GM20431 (cell line): ENCODE data around the gene GABRB1.

Experiments
- in situ Hi-C: fragments of 300-500 bp; cut with MseI, MboI; formaldehyde crosslinking; loops from one replicate; pipeline ENCODE4 v1.15.0; 2020; ENCODE audit warnings: low sequenced_read_pairs; ENCODE audit not compliant: unreplicated experiment

GABRB1 gene

DNA sequence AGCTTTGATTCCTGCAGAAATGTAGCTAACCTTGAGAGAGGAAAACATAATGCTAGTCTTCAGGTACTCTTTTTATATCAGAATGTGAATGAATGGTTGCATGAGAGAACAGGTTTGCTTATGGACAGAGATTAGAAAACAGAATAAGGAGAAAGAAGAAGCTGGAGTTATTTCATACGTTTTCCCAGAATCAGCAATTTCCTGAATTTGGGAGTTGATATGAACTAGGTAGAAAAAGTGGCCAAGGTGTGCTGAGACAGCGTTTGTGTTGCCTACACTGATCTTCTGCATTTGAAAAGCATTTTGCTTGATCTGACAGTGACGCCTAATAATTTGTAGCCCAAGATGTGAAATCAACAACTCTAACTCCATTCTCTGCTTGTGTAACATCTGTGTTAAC lies 12.5 kb downstream of the GABRB1 start:
- in situ Hi-C loops = loop anchor here (25.0 kb wide), 1 partner anchor 107 kb away; no protein-coding TSS in a partner anchor

DNA sequence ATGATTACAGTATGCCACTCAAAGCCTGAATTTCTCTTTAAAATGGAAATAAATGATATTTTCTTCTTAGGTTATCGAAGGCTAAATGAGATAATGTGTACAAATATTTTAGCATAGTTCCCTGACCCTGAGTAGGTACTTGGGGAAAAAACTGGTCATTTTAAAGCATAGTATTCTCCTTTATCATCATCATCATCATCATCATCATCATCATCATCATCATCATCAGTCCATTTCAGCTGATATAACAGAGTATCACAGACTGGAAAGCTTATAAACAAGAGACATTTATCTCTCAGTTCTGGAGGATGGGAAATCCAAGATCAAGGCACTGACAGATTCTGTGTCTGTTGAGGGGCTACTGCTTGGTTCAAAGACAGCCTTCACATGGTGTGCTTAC lies 13.9 kb downstream of the GABRB1 start:
- in situ Hi-C loops = loop anchor here (25.0 kb wide), 1 partner anchor 108 kb away; no protein-coding TSS in a partner anchor

DNA sequence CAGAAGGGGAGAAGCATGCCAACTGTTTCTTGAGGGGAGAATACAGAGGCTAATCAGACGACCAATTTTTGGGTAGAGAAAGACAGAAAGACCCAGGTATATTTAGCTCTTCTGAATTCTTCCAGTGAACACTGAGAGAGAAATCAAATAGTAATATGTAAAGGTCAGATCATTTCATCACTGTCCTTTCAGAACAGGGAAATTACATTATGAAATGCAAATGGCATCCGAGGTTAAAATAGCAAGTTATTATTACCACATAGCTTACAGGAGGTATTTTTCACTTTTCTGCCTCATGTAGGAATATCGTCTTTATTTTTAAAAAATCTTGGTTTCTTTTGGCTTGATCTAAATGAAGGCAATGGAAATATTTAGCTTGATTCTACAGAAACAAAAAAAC lies 18.0 kb downstream of the GABRB1 start:
- in situ Hi-C loops = loop anchor here (25.0 kb wide), 1 partner anchor 112 kb away; no protein-coding TSS in a partner anchor

DNA sequence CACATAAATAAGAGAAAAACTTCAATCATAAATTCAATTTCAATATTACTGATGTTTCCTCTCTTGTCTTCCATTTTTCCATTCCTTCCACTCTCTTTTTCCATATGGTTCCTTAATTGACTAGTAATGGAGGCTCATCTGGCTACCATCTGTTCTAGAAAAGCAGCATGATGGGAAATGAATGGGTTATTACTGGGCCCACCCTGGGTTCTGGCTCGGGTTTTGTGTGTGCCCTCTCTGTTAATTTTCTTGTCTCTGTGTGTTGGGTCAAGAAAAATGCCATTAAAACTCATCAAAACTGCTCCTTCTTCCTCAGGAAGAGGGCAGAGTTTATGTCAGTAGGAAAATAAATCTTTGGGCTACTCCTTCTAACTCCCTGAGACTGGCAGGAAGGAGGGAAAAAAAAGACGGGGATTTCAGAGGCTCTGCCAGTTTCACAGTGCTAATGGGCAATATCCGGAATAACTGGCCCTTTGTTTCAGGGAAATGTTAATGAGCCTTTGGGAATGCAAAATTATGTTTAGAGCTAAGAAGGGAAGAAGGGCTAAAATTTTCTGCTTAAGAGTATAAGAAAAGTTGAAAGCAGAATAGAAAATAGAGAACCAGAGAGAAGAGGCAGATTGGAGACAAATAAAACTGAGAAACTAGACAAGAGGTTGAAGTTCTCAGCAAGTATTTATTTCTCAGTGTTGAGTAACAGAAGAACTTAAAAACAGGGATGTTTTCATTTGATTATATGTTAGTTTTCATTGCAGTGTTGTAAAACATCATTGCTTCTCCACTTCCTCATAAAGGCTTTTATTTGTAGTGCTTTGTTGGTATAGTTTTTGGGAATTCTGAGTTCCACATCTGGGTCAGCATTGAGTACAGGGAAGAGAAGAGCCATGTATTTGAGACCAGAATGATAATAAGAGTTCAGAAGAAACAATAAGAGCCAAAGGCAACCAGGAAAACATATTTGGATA lies 19.7 kb downstream of the GABRB1 start:
- in situ Hi-C loops = no loop called here

DNA sequence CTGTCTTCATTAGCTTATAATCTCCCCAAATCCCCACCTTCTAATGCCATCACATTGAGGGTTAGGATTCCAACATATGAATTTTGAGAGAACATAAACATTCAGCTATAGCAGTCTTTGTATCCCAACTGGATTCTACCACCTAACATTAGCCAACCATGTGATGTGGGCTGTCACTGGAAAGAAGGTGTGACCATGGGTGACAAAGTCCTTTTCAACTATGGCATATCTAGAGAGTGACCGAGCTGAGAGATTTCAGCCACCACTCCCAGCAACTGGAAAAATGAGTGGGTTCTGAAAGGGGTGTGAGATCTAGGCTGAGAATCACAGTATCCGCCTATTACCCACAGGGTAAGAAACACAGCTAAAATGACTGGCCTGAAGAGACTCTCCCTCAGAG lies 22.1 kb downstream of the GABRB1 start:
- in situ Hi-C loops = no loop called here

DNA sequence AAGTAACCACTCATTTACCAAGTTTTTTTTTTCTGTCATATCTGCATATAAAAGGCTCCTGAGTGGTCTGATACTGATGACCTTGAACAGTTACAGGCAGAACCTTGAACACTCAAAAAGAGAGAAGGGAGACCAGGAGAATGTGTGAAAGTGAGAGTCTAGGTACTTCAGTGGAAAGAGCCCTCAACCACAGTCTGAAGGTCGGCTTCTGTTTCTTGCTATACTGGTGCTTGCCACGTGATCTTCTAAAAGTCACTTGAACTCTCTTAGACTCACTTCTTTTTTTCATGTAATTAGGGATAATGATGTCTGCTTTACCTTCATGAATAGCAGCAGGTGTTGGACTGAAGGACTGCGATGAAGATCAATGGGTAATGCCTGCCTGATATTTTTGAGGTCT lies 22.8 kb downstream of the GABRB1 start:
- in situ Hi-C loops = no loop called here

DNA sequence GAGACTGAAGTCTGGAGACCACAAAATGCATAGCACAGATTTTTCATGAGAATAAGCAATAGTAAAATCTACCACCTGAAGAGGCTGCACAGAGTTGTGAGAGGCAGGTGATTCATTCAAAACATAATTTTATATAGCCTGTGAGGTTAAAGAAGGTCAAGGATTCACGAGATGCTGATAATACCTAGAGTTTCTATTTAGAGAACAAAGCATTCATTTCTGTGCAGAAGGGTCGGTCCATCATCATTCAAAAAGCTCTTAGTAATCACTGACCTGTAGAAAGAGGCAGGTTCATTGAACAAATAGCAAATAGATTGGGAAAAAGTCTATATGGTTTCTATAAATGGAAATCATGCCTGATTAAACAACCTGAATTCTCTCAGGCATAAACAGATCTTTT lies 26.6 kb downstream of the GABRB1 start:
- in situ Hi-C loops = no loop called here

DNA sequence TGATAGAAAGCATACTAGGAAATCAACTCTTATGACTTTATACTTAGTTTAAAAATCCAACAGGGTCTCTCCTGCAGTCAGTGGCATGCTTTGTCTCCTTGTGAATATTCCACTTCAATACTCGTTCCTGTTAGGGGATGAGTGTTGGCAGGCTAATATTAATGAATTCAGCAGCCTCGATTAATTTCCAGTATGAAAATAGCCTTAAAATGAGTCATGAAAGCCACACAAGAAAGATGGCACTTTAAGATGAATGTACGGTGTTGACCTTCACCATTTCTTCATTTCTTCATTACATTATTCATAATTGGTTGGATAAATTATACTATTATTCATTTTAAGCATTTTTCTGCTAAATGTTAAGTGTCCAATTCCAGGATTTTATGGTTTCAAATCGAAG lies 29.2 kb downstream of the GABRB1 start:
- in situ Hi-C loops = no loop called here

DNA sequence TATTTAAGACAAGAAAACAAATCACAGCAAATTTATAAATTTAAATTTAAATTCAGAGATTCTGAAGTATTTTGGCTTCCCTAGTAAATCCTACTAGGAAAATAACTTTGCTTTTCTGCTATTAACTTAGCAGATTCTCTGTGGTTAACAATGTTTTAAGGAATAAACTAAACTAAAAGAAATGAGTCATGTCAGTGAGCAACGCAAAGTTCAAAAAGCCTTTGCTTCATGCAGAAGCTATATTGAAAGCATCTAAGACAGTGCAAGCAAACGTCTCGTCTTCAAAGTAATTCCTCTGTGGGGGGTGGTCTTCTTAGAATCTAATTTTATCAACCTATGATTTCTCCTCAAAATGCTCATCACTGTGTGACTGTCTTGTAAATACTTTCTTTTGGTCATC lies 30.1 kb downstream of the GABRB1 start:
- in situ Hi-C loops = no loop called here

DNA sequence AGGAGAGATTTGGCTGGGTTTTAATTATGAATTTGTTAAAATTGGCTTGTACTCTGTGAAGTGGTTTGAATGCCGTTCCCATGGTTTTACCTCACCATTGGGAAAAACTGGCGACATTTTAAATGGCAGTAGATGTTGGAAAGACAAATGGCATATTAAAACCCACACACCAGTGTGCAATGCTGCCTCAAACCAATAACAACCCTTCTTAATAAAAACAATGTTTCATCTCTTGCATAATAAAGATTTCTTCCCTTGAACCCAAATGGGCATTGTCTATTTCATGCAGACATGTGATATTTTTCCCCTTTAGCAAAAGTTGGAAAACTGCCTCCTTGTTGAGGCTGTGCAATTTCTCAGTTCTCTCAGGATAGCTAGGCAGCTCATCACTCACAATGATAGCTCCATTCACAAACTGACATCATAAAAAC lies 33.7 kb downstream of the GABRB1 start:
- in situ Hi-C loops = no loop called here

DNA sequence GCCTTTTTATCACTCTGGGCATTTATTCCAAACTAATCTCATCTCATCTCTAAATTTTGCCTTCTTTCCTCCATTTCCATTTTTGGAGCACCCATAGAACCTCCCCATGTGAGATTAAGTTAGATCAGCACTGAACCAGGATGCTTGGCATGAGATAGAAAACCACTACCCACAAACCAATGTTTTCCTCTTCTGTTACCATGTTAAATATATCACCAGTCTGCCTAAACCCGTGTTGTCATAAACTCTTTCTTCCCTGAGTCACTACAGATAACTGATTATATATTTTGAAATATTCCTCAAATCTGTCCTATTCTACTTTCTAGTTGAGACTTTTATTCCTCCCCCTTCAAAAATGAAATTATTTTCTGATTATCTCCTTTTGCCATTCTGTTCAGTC lies 37.6 kb downstream of the GABRB1 start:
- in situ Hi-C loops = no loop called here

DNA sequence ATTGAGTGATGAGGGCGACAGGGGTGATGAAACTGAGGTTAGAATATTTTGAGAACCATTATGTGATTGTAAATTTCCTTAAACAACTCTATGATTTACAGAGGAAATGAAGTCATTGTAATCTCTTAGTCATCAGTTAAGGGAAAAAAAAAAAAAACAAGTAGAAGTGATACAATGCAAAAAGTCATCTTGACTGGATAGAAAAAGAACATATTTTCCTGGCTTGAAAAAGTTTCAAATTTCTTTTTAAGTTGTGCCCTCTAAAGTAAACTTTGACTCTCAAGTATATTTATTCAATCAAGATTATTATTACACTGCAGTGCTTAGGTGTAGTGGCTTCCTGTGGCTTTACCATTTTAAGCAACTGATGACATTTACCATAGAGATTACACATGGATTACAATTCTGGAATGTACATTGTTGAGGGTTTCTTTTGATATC lies 40.6 kb downstream of the GABRB1 start:
- in situ Hi-C loops = no loop called here

DNA sequence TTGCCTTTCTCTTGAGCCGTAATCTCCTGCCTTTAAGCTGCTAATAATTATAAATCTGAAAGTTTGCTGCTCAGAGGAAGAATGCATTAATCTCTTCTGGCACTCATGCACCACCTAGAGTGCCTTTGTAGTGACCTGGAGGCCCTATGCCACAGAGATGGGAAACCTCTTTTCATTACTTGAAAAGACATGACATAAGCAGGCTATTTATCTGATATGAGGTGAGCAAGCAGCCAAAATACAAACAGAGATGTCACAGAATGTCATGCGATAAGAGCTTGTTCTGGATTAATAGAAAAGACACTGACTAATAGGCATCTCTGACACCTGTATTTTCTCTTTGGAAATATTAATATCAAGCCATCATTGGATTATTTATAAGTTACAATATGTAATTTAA lies 42.3 kb downstream of the GABRB1 start:
- in situ Hi-C loops = no loop called here

DNA sequence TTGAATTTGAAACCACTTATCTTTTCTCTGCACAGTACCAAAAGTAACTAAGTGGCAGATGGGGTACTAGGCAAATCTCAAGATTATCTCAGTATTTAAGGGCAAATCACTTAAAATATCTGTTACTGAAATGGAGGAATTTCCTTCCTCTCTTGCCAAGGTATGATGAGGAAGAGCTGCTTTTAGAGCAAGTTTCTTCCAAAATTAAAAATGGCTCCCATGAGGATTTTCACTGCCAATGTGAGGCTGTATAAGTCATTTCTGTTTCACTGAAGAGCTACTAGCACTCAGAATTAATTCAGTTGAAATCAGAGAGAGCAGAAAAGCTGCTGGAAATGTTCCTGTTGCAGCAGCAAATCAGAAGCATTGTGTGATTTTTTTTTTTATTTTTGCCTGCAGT lies 43.4 kb downstream of the GABRB1 start:
- in situ Hi-C loops = no loop called here

DNA sequence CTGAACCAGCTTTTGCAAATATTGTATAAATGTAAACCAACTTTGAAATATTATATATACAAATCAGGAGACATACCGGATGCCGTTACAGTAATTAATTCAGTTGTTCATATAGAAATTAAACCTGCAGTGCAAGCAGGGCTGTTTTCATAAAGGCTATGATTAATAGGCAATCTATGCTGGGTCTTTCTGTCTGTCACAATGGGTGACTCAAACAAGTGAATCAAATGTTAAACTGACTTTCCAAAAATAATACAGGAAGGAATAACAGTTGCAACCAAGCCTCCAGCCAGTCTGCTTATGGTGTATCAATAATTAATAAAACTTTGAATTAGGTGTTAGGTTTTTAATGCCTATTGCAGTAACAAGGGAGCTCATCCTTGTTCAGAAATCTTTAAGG lies 43.9 kb downstream of the GABRB1 start:
- in situ Hi-C loops = no loop called here

DNA sequence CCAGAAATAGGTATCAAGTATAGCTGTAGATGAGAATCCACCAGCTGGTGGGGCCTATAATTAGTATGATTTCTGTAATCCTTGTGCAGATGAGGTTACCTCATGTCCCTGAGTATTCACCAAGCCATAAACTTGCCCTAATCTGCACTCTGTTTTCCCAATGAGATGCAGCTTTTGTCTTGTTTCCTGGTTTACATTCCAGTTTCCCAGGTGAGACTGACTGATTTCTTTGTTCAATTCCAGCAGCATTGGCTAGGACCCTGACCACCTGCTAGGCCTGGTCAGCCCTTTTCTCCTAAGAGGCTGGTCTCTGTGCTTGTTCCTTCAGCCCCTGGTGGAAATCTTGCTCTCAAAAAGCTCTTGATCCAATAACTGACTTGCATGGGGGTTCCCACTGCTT lies 44.6 kb downstream of the GABRB1 start:
- in situ Hi-C loops = no loop called here

DNA sequence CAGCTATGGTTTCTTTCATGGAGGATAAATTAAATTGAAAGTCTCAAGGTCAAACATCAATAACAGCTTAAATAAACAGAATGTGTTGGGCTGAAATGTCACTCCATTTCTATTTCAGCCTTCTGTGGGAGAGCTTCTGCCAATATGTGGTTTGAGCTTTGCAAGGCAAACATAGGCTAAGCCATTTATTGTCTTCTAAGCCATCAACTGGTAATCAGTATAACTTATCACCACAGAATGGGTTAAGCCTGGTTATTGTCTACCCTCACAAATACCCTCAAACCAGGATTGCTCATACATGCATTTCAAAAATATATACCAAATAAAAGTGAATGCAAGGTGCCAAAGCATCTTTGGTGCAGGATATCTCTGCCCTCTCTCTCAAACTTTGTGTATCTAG lies 52.7 kb downstream of the GABRB1 start:
- in situ Hi-C loops = no loop called here

DNA sequence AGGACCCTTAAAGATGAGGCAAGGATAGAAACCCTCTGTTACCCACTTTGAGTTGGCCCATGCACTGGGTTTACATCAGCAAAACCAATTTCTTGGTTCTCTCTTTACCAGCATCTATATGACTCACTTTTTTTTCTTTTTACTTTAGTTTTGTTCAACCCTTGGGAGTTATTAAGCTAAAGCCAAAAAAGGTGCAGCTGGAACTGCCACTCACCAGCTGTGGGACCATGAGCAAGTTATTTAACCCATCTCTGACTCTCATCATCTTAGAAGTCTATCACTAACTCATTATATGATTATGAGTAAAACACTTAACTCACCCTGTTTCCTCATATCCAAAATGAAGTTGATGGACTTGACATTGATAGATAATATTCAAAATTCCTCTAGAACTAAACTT lies 53.4 kb downstream of the GABRB1 start:
- in situ Hi-C loops = no loop called here

DNA sequence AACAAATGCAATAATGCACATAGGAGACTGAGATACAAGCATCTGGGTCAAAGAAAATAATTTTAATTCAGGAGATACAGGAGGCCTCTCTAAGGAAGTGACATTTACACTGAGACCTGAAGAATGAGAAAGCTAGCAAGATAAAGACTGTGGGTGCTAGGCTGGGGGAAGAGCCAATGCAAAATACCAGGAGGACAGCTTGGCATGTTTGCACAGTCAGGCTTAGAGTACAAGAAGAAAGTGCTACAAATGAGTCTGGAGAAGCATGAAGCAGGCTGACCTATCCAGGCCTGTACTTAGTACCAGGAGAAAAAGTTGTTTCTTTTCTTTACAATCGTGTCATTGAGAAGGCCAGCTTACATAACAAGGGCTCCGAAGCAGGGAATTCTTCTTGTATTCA lies 56.9 kb downstream of the GABRB1 start:
- in situ Hi-C loops = no loop called here

DNA sequence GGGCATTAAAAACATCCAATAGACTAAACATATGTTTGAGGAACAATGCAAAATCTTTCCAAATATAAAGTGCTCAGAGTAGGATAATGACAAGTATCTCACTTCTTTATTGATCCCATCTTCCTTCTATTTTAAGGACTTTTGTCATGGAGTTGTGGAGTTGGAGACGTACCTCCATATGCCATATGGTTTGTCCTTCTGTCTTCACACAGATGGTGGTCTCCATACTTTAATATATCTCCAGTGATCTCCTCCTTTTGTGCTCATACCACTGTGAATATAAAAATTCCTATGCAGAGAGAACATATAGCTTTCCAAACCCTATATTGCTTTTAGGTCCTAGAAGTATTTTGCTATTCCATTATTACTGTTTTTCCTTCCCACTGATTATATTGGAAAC lies 64.5 kb downstream of the GABRB1 start:
- in situ Hi-C loops = no loop called here

DNA sequence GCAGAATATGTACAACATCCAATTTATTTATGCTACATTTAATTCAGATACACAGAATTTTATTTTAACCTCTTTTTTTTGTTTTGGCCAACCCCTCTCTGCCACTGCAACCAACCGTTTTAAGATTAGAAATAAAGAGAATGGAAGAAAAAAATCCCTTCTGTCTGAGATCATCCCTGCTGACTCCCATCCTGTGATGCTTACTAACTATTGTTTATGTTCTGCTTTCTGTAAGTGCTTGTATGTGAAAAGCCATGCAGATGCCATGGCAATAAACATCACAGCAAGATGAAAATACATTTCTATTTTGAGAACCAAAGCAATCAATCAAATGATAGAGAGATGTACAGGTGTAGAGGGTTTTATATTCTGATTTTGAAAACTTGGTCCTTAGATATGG lies 70.1 kb downstream of the GABRB1 start:
- in situ Hi-C loops = loop anchor here (25.0 kb wide), 1 partner anchor 164 kb away; no protein-coding TSS in a partner anchor

DNA sequence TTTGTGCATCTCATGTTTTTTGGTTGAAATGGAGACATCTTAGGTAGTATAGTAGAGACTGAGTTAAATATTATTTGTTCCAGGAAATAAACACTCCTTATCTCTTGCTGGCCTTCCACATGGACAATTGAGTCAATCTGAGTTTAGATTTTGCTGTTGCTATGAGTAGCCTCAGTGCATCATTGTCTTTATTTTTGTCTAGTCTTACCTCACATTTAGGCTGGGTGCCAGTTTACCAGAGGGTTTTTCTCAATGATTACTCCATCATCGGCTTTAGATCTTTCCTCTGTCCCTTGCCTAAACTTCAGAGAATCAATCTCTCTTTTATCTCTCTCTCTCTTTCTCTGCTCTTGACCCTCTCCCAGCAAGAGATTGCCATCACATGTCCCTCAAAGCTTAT lies 73.6 kb downstream of the GABRB1 start:
- in situ Hi-C loops = loop anchor here (25.0 kb wide), 1 partner anchor 168 kb away; no protein-coding TSS in a partner anchor
